AG04450 (cell line): ENCODE results near the gene HOMEZ. TPM values are rescaled to one million over a fixed set of nuclear protein-coding genes. Genes with fewer than 3 reads are reported as not detected.

Experiments
- CTCF ChIA-PET: fragments of 300-600, 350-600 bp; formaldehyde crosslinking; extraction: SDS; loops from one replicate; lab custom pipeline; 2022; ENCODE audit warnings: antibody characterized with exemption, inconsistent platforms; lab: Charles Lee
- POLR2A ChIA-PET: fragments of 350-600 bp; formaldehyde crosslinking; extraction: SDS; loops from one replicate; lab custom pipeline; 2021; ENCODE audit warnings: antibody characterized with exemption, inconsistent platforms; lab: Yijun Ruan, JAX
- DNase-seq: peaks from one replicate; pipeline ENCODE4 v3.0.0-alpha.2; 2011; ENCODE audit warnings: low read depth, low spot score
- H3K27ac ChIP-seq: one replicate; pipeline ENCODE4 v1.5.1; 2012; ENCODE audit warnings: low read depth, low read length, control low read depth
- H3K27me3 ChIP-seq: one replicate; pipeline ENCODE4 v1.6.0; 2012; ENCODE audit warnings: low read length; ENCODE audit not compliant: control insufficient read depth, insufficient read depth
- H3K4me3 ChIP-seq: 2 replicates; pipeline ENCODE4 v1.5.1; 2011; ENCODE audit warnings: mild to moderate bottlenecking, low read depth, low read length, control low read depth
- H3K9me3 ChIP-seq: 2 replicates; pipeline ENCODE4 v1.5.1; 2012; ENCODE audit warnings: low read length; ENCODE audit not compliant: control insufficient read depth, insufficient read depth
- CTCF ChIP-seq: IDR thresholded peaks from 2 replicates; pipeline ENCODE4 v1.5.1; 2011; ENCODE audit warnings: low read depth, low read length, control low read depth, inconsistent platforms
- polyA plus RNA-seq: library from polyadenylated mRNA; depleted of rRNA; stranded (reverse); fragments of >200 nt; gene quantifications from 2 replicates; pipeline ENCODE4 v1.2.3, GENCODE V29; 2011

HOMEZ gene
- polyA plus RNA-seq, 1 experiment = 11.2 TPM

- ChIA-PET POLR2A (interaction anchor here (2.1 kb wide), 1 partner anchor 11 kb away, joined by 8 read pairs; the partner anchor contains the start of gene PABPN1), CTCF (interaction anchor here (1.0 to 3.2 kb wide), 2 partner anchors 8 to 9 kb away, joined by 4 to 20 read pairs; partner anchors contain the start of gene PPP1R3E)
- H3K9me3 ChIP-seq = no peaks in the 10 kb centered on the region; the same call in 1 of the 2 replicates
- DNase-seq = no peak
- TF ChIP-seq CTCF = no peak
- H3K27me3 ChIP-seq = no peaks in the 10 kb centered on the region
- H3K4me3 ChIP-seq = no peak overlapping the region
- H3K27ac ChIP-seq = no peak overlapping the region
Observed at GRCh38 chr14:23310546-23310945, 24.6 kb upstream of the HOMEZ start.

- Histone ChIP-seq H3K9me3 (no peaks in the 10 kb centered on the region; the same call in 1 of the 2 replicates), H3K27me3 (no peaks in the 10 kb centered on the region), H3K27ac (no peak overlapping the region), H3K4me3 (peak overlapping the region; percentile 92)
- ChIA-PET CTCF (interaction anchor here (0.5 to 0.7 kb wide), 2 partner anchors 21 to 1083 kb away, joined by 4 to 7 read pairs; no protein-coding TSS in a partner anchor), POLR2A (interaction anchor here (5.9 kb wide), 1 partner anchor 13 kb away, joined by 54 read pairs; the partner anchor contains the start of gene PABPN1)
- TF ChIP-seq CTCF = no peak
- no peak for DNase-seq
Observed at GRCh38 chr14:23308721-23309445, 23.0 kb upstream of the HOMEZ start.

- no peak for TF ChIP-seq CTCF
- CTCF ChIA-PET = interaction anchor here (0.5 to 1.0 kb wide), 4 partner anchors 13 to 1124 kb away, joined by 3 to 7 read pairs (median 4); no protein-coding TSS in a partner anchor
- POLR2A ChIA-PET = interaction anchor here (5.9 kb wide), 1 partner anchor 14 kb away, joined by 54 read pairs; the partner anchor contains the start of gene PABPN1
- H3K27me3 ChIP-seq = no peaks in the 10 kb centered on the region
- H3K4me3 ChIP-seq = peak overlapping the region; percentile 92
- no peak for DNase-seq
- H3K27ac ChIP-seq = peak overlapping the region; percentile 21
- no peaks in the 10 kb centered on the region; the same call in 1 of the 2 replicates for H3K9me3 ChIP-seq
Observed at GRCh38 chr14:23307687-23308644, 22.0 kb upstream of the HOMEZ start.

- POLR2A ChIA-PET = interaction anchor here (0.5 to 5.9 kb wide), 8 partner anchors 10 to 358 kb away, joined by 3 to 54 read pairs (median 3); partner anchors contain the start of genes HOMEZ and PABPN1
- no peak for DNase-seq
- H3K27me3 ChIP-seq = no peaks in the 10 kb centered on the region
- TF ChIP-seq CTCF = no peak
- CTCF ChIA-PET = interaction anchor here (0.6 to 1.0 kb wide), 4 partner anchors 12 to 1125 kb away, joined by 3 read pairs; no protein-coding TSS in a partner anchor
- H3K27ac ChIP-seq = peak overlapping the region; percentile 47
- peak overlapping the region; percentile 92 for H3K4me3 ChIP-seq
- no peaks in the 10 kb centered on the region; the same call in 1 of the 2 replicates for H3K9me3 ChIP-seq
Observed at GRCh38 chr14:23307146-23307530, 21.2 kb upstream of the HOMEZ start.
